K562 (cell line): ENCODE data around the gene DYRK1A. TPM values are rescaled to one million over a fixed set of nuclear protein-coding genes. Genes with fewer than 3 reads are reported as not detected.
A peak's percentile ranks its signal among the peaks of the same experiment; 100 is the strongest.

Experiments
- ARID2 ChIP-seq: fragments of 450-650 bp; IDR thresholded peaks from 2 replicates; pipeline ENCODE4 v1.6.1; 2017; ENCODE audit warnings: antibody characterized with exemption, mild to moderate bottlenecking
- BRF1 ChIP-seq: IDR thresholded peaks from 3 replicates; pipeline ENCODE4 v1.6.1; 2011; ENCODE audit warnings: borderline replicate concordance, mild to moderate bottlenecking; ENCODE audit not compliant: insufficient read length; ENCODE audit errors: extremely low read depth
- CUX1 ChIP-seq: fragments of 200-800 bp; sonication (Bioruptor generic); IDR thresholded peaks from 2 replicates; pipeline ENCODE4 v1.6.1; 2016; ENCODE audit warnings: missing genetic modification characterization, missing compliant biosample characterization
- EP400 ChIP-seq: fragments of 450-650 bp; IDR thresholded peaks from 2 replicates; pipeline ENCODE4 v1.6.1; 2017; ENCODE audit warnings: antibody characterized with exemption, mild to moderate bottlenecking, moderate library complexity
- HLTF ChIP-seq: fragments of 450-650 bp; IDR thresholded peaks from 2 replicates; pipeline ENCODE4 v1.6.1; 2016
- HMG20A ChIP-seq: fragments of 450-650 bp; formaldehyde crosslinking; conservative IDR thresholded peaks from 2 replicates; pipeline ENCODE4 v1.4.0; 2020; ENCODE audit warnings: mild to moderate bottlenecking, mixed read lengths
- KDM5B ChIP-seq: fragments of 200-600 bp; sonication (generic); IDR thresholded peaks from 2 replicates; pipeline ENCODE4 v1.6.1; 2012; ENCODE audit warnings: low read depth, mild to moderate bottlenecking, moderate library complexity, low read length, control low read depth, inconsistent platforms; ENCODE audit not compliant: insufficient replicate concordance
- SMARCE1 ChIP-seq: fragments of 450-650 bp; IDR thresholded peaks from 2 replicates; pipeline ENCODE4 v1.7.1; 2016; ENCODE audit warnings: mild to moderate bottlenecking
- ZBTB26 ChIP-seq: fragments of 450-650 bp; formaldehyde crosslinking; IDR thresholded peaks from 2 replicates; pipeline ENCODE4 v1.4.0; 2022; ENCODE audit warnings: missing genetic modification characterization
- ZBTB40 ChIP-seq, 2 experiments: fragments of 450-650 bp in 1 of 2; sonication (generic) in 1 of 2; formaldehyde crosslinking in 1 of 2; IDR thresholded peaks; 2 replicates each; pipeline versions ENCODE4 v1.7.1 to v1.9.0; 2016 to 2022; ENCODE audit warnings: inconsistent platforms in 1 of 2, mild to moderate bottlenecking in 1 of 2, missing genetic modification reagents in 1 of 2
- polyA plus RNA-seq, 8 experiments: library from polyadenylated mRNA; depleted of rRNA in 4 of 8; stranded (reverse) in 5 of 8; unstranded in 3 of 8; fragments of >200 nt; fragmentation: Nextera tagmentation in 2 of 8; fragmentation: Illumina TruSeq in 1 of 8; extraction: Ambion mirVana in 2 of 8; extraction: Trizol in 1 of 8; gene quantifications; 2 replicates each; pipeline versions ENCODE4 v1.2.1 to v1.2.3, GENCODE V29; 2011 to 2014; ENCODE audit warnings: inconsistent platforms in 1 of 8, missing spikeins in 1 of 8
- total RNA-seq, 7 experiments: library from RNA; depleted of rRNA in 6 of 7; stranded (reverse); fragments of >200 nt in 6 of 7; fragmentation: Illumina TruSeq in 2 of 7; extraction: Trizol in 2 of 7; gene quantifications; 2 replicates each; pipeline versions ENCODE4 v1.2.1 to v1.2.3, GENCODE V29; 2011 to 2021; ENCODE audit warnings: low replicate concordance in 1 of 7

The DYRK1A gene
- total and polyA plus RNA-seq, 9 of the 15 experiments (the other 6 are each of a cell fraction or from before 2014, with no cell fraction given), result 3.7 to 64.8 (median 42.3) TPM

DNA sequence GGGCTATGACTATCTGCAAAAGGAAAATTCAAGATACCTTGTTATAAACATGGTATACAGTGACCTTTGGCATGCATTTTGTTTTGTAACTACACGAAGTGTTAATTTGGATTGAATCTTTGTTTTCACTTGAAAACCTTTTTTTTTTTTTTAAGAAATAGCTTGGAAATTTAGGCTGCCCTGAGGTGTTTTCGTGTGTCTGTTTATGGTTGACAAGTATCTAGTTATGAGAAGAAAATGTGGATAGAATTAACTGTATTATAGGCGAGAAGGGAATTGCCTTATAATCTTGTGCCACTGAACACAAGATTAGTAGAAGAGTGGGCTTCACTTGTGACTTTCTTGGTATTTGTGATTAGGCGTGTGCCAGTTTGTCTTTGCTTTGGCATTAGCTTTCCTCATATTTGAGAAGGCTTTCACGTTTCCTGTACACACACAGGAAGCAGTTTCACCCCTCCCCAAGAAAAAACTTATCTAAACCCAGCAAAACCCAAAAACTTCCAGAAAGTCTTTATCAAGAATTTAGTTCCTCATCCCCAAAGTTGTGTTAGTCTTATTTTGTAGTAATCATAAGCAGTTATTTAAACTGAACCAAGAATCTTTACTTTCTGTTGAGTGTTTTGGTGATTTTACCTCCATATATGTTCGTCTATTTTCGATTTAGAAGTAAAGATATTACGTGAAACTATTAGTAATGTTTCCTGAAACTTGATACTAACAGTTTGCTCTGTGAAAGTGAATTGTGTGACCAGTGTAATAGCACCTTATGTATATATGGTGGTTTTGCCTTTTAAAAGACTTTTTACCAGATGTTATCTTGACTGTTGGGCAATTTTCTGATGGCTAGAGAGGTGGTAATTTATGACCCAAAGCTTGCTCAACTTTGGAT is 3.8 kb downstream of the DYRK1A start (continued):
- peak; percentile 64 for TF ChIP-seq ZBTB40 (IDR thresholded peaks at IDR 0.05)
- TF ChIP-seq ZBTB40 (CRISPR knock-in tag; IDR thresholded peaks at IDR 0.05), result no peak
- no peak for TF ChIP-seq KDM5B
- no peak for TF ChIP-seq HLTF
- TF ChIP-seq EP400, result peak; percentile 47; the same call in 1 of the 2 replicates
- no peak for TF ChIP-seq HMG20A (CRISPR knock-in tag)
- TF ChIP-seq CUX1 (CRISPR knock-in tag), result no peak
- TF ChIP-seq ZBTB26, result no peak
- TF ChIP-seq BRF1, result no peak
- no peak for TF ChIP-seq ARID2
- peak; percentile 82; the same call in 1 of the 2 replicates for TF ChIP-seq SMARCE1
